HFFc6 (cell line): ENCODE data around the gene CTNNA3. TPM values are rescaled to one million over a fixed set of nuclear protein-coding genes. Genes with fewer than 3 reads are reported as not detected.

Experiments
- DNase-seq: peaks from one replicate; pipeline ENCODE4 v3.0.0-alpha.2; 2018
- H3K27ac Mint-ChIP-seq: 2 replicates; pipeline ENCODE4 v1.8.0; 2020; ENCODE audit warnings: mild to moderate bottlenecking, mixed read lengths
- H3K27me3 Mint-ChIP-seq: 2 replicates; pipeline ENCODE4 v1.8.0; 2021; ENCODE audit warnings: mild to moderate bottlenecking, moderate library complexity, mixed read lengths; ENCODE audit not compliant: insufficient read depth
- H3K36me3 Mint-ChIP-seq: 2 replicates; pipeline ENCODE4 v1.8.0; 2021; ENCODE audit warnings: low read depth, mixed read lengths
- H3K4me1 Mint-ChIP-seq: 2 replicates; pipeline ENCODE4 v1.8.0; 2020; ENCODE audit warnings: low read depth, mixed read lengths
- H3K4me3 Mint-ChIP-seq: 2 replicates; pipeline ENCODE4 v1.8.0; 2020; ENCODE audit warnings: mild to moderate bottlenecking, moderate library complexity, mixed read lengths
- H3K9me3 Mint-ChIP-seq: 2 replicates; pipeline ENCODE4 v1.8.0; 2020; ENCODE audit warnings: mild to moderate bottlenecking, mixed read lengths
- total RNA-seq, 6 experiments: library from RNA; stranded (reverse); fragmentation: NEBNext Ultra II Directional; extraction: Animal tissue kit (Norgen Biotek cat#: 25700); gene quantifications; 2 replicates in 1 of 6; 3 replicates in 5 of 6; pipeline ENCODE4 v1.2.3, GENCODE V29; 2021
- TF ChIP-seq, protein P1 (sequence below): fragments of 200-600 bp; sonication (generic); IDR thresholded peaks from 2 replicates; pipeline ENCODE4 v1.5.0; 2021; ENCODE audit warnings: antibody characterized with exemption, mild to moderate bottlenecking

The CTNNA3 gene
- total RNA-seq, 6 experiments from 2014 or later = not detected

DNA sequence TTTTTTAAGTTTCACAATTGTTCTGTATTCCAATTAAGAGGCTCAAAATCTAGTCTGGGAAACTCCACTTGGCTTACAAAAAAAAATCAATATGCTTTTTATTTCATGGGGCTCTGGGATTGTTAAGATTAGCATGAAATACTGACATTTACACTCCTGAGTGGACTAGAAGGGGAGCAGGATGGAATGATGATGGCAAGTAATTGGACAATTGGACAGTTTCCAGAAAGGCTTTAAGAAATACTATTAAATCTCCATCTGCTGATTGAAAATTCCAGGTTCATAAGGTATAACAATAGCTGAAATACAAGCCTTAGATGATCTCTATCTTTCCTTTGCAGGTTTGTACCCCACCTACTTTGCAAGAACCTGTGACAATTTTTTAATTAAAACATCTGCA lies 585.7 kb downstream of the CTNNA3 start:
- no peak overlapping the region for H3K4me3 Mint-ChIP-seq
- H3K27ac Mint-ChIP-seq = no peak overlapping the region
- no peaks in the 10 kb centered on the region for H3K27me3 Mint-ChIP-seq
- TF ChIP-seq, protein P1, sequence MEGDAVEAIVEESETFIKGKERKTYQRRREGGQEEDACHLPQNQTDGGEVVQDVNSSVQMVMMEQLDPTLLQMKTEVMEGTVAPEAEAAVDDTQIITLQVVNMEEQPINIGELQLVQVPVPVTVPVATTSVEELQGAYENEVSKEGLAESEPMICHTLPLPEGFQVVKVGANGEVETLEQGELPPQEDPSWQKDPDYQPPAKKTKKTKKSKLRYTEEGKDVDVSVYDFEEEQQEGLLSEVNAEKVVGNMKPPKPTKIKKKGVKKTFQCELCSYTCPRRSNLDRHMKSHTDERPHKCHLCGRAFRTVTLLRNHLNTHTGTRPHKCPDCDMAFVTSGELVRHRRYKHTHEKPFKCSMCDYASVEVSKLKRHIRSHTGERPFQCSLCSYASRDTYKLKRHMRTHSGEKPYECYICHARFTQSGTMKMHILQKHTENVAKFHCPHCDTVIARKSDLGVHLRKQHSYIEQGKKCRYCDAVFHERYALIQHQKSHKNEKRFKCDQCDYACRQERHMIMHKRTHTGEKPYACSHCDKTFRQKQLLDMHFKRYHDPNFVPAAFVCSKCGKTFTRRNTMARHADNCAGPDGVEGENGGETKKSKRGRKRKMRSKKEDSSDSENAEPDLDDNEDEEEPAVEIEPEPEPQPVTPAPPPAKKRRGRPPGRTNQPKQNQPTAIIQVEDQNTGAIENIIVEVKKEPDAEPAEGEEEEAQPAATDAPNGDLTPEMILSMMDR = no peak
- H3K4me1 Mint-ChIP-seq = no peaks in the 10 kb centered on the region
- peaks cover 13% of the 10 kb centered on the region for H3K9me3 Mint-ChIP-seq
- no peak for DNase-seq
- H3K36me3 Mint-ChIP-seq = no peaks in the 10 kb centered on the region

DNA sequence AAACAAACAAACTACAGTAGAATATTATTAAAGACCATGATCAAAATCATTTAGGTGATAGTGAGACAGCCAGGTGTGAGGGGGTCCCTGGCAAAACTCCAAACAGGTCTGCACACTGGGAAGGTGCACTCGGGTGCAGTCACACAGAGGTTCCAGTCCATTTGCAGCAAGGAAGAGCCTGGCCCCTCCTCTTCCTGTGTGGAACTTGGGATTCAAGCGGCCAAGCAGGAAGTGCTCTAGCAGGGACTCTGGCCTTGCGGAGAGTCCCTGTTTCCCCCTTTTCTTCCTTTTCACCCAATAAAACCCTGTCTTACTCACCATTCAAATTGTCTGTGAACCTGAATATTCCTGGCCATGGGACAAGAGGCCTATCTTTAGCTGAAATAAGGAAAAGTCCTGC lies 588.3 kb downstream of the CTNNA3 start:
- Mint-ChIP-seq H3K9me3 (peaks cover 4% of the 10 kb centered on the region), H3K4me1 (no peaks in the 10 kb centered on the region), H3K27me3 (no peaks in the 10 kb centered on the region; the same call in 1 of the 2 replicates), H3K4me3 (no peak overlapping the region), H3K27ac (no peak overlapping the region), H3K36me3 (peaks cover 5% of the 10 kb centered on the region; the same call in 1 of the 2 replicates)
- no peak for DNase-seq
- TF ChIP-seq, protein P1 = no peak

DNA sequence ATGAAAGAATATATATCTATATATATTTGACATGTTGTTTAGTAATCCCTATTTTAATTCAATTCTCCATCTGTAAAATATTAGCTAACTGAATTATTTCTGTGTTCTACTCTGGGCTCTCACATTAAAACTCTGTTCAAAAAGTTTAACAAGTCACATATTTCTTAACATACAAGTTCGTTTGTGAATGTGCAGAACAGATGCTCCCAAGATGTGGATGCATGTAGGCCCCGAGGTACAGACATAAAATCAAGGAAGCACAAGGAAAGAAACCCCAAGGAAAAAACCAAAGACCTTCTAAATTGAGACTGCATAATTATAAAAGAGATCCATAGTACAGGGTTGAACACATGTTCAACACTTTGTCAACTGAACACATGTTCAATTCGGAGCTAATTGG lies 595.0 kb downstream of the CTNNA3 start:
- Mint-ChIP-seq H3K27ac (no peak overlapping the region), H3K36me3 (peaks cover 8% of the 10 kb centered on the region; the same call in 1 of the 2 replicates), H3K4me3 (no peak overlapping the region), H3K27me3 (no peaks in the 10 kb centered on the region; the same call in 1 of the 2 replicates), H3K9me3 (peaks cover 8% of the 10 kb centered on the region), H3K4me1 (no peaks in the 10 kb centered on the region)
- TF ChIP-seq, protein P1 = no peak
- DNase-seq = no peak

DNA sequence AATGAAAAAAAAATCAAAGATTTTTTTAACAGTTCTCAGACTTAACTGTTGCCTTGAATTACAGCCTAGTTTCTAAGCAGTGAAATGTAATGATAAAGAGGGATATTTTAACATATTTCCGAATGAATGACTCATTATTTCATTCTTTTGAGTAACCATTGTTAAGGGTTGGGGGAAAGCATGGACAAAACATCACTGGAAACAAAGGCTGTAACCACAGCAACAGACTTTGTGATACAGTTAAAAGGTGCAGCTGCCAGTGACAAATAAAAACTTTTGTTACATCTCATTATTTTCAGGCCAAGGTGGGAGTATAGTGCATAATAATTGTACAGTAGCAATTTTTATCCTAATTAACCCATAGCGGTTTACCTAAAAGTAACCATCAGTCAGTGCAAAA lies 597.5 kb downstream of the CTNNA3 start:
- no peak overlapping the region for H3K27ac Mint-ChIP-seq
- H3K4me1 Mint-ChIP-seq = no peaks in the 10 kb centered on the region

DNA sequence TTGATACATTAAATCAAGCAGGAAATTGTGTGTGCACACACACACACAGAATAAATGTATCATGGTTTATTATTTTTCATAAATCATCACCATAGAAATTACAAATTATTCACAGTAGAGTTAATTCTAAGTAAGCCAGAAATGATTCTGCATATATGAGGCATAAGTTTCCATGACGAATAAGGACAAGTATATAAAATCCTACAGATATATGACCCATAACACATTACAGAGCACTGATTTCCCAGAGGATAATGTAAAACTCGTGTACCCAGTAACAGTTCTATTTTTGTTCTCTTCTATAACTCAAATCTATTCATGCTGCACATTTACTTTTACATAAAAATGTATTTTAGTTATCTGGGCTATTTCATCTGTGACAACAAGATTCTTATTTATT lies 600.5 kb downstream of the CTNNA3 start:
- TF ChIP-seq, protein P1 = no peak
- Mint-ChIP-seq H3K27ac (no peak overlapping the region), H3K4me1 (no peaks in the 10 kb centered on the region), H3K27me3 (no peaks in the 10 kb centered on the region), H3K4me3 (no peak overlapping the region), H3K9me3 (peaks cover 2% of the 10 kb centered on the region; the same call in 1 of the 2 replicates), H3K36me3 (0 out of 2 replicates have a peak, but pooled peaks cover 2% of the 10 kb centered on the region)
- no peak for DNase-seq

More for the DNA sequence above, 597.5 kb downstream of the CTNNA3 start:
- H3K9me3 Mint-ChIP-seq = peaks cover 3% of the 10 kb centered on the region
- no peaks in the 10 kb centered on the region; the same call in 1 of the 2 replicates for H3K27me3 Mint-ChIP-seq
- no peak overlapping the region for H3K4me3 Mint-ChIP-seq
- TF ChIP-seq, protein P1 = no peak
- H3K36me3 Mint-ChIP-seq = 0 out of 2 replicates have a peak, but pooled peaks cover 4% of the 10 kb centered on the region
- DNase-seq = no peak
